GM12872 (cell line): Measurements from ENCODE around the gene WAPL.

Experiments used
- TF ChIP-seq, protein P1 (sequence below): IDR thresholded peaks from 3 replicates; pipeline ENCODE4 v1.5.1; 2011; ENCODE audit warnings: low read depth, mild to moderate bottlenecking, low read length, moderate library complexity; ENCODE audit not compliant: insufficient read depth

WAPL gene

DNA sequence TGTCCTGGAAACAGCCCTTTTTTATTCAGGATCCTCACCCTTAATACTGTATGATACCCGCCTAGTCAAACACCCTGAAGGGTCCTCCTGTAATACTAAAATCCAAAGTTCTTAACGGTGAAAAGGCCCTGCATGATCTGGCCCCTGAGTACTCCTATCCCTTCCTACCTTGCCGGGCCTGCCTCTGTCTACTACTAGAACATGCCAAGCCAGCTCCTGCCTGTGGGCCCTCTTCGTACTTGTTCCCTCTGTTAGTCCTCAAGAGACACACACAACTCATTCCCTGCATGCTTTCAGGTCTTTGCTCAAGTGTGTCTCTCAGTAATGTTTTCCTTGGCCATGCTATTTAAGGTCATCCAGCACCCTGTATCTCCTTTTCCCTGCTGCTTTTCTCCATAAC is 5.0 kb upstream of the WAPL start:
- TF ChIP-seq, protein P1, sequence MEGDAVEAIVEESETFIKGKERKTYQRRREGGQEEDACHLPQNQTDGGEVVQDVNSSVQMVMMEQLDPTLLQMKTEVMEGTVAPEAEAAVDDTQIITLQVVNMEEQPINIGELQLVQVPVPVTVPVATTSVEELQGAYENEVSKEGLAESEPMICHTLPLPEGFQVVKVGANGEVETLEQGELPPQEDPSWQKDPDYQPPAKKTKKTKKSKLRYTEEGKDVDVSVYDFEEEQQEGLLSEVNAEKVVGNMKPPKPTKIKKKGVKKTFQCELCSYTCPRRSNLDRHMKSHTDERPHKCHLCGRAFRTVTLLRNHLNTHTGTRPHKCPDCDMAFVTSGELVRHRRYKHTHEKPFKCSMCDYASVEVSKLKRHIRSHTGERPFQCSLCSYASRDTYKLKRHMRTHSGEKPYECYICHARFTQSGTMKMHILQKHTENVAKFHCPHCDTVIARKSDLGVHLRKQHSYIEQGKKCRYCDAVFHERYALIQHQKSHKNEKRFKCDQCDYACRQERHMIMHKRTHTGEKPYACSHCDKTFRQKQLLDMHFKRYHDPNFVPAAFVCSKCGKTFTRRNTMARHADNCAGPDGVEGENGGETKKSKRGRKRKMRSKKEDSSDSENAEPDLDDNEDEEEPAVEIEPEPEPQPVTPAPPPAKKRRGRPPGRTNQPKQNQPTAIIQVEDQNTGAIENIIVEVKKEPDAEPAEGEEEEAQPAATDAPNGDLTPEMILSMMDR: no peak

DNA sequence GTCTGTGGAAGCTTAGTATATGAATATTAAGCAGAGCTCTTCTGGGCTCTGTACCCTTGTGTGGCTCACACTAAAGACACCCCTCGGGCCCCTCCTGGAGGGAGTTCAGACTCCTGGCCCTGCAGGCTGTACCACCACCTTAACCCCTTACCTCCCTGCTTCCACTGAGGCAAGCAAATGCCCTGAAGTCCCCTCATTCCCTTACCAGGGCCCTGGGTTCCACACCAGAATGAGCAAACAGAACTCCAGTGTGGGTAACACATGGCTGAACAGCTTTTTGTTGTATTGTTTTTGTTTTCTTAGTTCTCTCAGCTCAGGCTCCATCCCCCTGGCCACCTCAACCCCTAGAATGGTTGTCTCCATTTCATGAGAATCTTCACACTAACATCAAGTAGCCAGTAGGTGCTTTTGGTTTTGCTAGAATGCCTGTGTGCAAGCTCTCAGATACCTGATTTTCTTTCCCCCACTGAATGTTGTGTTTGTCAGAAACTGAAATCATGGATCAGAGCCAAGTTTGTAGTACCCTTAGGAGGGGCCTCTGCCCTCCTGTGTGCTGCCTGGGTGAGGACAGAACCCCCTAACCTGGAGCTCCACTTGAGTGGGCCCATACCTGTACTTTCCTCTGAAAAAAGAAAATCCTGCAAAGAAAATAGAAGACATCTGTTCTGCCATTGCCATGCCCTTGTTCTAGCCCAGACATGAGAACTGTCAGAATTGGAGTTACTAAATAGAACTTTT is 2.8 kb upstream of the WAPL start:
- TF ChIP-seq, protein P1: no peak

DNA sequence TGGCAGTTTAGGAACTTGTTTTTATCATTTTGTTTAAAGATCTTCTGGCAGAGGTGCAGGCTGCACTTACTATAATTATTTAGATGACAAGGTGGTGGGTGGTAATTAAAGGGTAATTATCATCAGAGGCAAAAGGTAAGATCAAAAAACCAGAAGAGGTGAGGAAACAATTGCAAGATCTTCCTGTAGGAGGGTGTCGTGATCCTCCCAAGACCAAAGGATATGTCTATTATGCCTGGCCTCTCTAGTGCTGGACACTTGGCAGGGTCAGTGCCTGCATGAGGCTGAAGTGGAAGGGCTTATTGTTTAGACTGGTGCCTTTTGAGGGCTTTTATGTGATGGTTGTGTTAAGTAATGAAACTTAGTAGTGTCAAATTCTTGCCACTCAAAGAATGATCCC is 1.8 kb upstream of the WAPL start:
- TF ChIP-seq, protein P1: no peak

DNA sequence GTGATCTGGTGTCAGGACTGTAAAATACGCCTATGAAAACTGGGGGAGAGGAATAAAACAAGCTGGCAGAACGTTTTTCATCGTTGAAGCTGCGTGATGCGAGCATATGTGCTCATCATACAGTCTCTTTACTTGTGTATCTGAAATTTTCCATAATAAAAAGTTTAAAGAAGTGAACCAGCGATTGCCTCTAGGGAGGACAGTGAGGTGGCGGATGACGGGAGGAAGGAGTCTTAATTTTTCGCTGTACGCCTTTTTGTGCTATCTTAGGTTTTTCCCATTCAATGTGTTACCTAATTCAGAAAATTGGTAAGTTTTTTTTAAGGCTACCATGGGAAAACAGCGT is 891 bp upstream of the WAPL start:
- TF ChIP-seq, protein P1: no peak

DNA sequence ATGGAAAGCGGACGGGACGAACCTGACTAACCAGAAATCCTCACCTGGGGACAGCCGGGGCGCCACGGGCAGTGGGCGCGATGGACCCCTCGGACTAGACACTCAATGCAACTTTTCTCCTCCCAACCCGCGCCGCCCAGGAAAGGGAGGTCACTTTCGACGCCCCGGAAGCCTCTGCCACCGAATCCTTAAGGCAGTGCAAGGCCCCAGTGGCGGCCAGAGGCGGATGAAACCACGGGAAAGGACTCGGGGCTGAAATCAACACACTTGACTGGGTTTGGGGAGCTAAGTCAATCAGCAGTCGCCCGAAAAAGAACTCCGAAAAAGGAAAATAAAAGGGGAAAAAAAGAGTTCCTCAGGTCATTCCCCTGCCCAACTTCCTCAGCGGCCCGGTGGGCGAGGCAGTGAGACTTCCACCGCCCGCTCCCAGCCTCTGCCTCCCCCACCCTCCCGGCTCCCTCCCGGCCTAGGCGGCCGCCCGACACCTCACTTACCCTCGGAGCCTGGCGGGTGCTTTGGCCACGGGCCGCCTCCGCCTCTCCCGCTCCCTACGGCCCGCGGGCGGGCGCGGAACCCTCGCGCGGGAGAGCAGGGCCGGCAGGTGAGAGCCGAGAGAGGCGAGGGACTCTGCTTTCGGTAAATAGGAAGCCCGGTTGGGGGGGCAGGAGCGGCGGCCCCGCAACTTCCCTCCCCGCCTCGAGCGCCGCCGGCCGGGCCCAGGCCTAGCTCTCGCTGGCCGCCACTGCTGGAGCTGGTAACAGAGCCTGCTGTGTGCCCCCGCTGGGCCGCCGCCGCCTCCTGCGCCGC is 518 bp downstream of the WAPL start:
- TF ChIP-seq, protein P1: no peak

DNA sequence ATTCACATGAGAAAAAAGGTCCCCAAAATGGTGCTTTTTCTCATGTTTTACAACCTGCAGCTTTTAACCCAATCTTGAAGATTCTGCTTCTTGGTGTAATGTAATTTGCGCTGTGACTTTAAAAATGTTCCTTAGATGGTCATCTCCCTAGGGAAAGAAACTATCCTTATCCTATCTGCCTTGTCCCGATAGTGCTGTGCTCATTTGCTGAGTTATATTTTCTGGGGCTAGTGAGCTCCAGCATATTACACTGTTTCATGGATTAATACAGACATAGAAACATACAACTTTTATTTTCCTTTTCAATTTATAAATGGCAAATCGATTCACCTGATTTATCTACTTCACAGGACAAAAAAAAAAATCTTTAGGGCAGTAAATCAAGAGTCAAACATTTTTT is 2.8 kb downstream of the WAPL start:
- TF ChIP-seq, protein P1: no peak

DNA sequence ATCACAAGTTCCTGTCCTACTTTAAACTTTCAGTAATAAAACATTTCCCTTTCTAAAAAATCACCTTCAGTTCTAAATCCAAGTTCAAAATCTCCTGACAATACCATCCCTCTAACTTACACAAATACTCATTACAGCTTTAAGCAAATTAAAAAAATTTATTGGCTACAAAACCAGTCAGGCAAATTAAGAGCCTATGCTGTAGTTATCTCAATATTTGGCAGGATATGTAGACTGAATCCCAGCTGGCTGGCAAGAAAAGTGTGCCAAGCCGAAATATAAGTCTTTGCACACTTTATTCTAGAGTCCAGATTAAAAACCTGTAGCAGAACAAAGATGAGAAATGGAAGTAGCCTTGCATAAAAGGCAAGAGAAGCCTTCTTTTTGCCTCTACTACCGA is 9.5 kb downstream of the WAPL start:
- TF ChIP-seq, protein P1: no peak
